GM12878 (cell line): ENCODE results near the gene SKIL. TPM values are rescaled to one million over a fixed set of nuclear protein-coding genes. Genes with fewer than 3 reads are reported as not detected.
A peak's percentile ranks its signal among the peaks of the same experiment; 100 is the strongest.

Source experiments
- CBX3 ChIP-seq: fragments of 200-600 bp; sonication (generic); IDR thresholded peaks from 2 replicates; pipeline ENCODE4 v1.6.1; 2016; ENCODE audit warnings: low read depth, borderline replicate concordance
- CBX5 ChIP-seq: sonication (generic); IDR thresholded peaks from 2 replicates; pipeline ENCODE4 v1.6.1; 2016; ENCODE audit warnings: low read depth, moderate library complexity, mild to moderate bottlenecking, inconsistent platforms
- CEBPB ChIP-seq, 2 experiments: fragments of 150-350 bp in 1 of 2; IDR thresholded peaks; 2 replicates each; pipeline ENCODE4 v1.6.1; 2012 to 2014; ENCODE audit warnings: low read depth in 2 of 2, low read length in 2 of 2, borderline replicate concordance in 1 of 2, inconsistent platforms in 1 of 2
- EZH2 ChIP-seq: IDR thresholded peaks from 2 replicates; pipeline ENCODE4 v1.6.1; 2012; ENCODE audit warnings: low read depth, mild to moderate bottlenecking, control low read depth, inconsistent platforms, low read length, borderline replicate concordance; ENCODE audit not compliant: control insufficient read depth
- HDGF ChIP-seq: fragments of 450-650 bp; IDR thresholded peaks from 2 replicates; pipeline ENCODE4 v1.6.1; 2016; ENCODE audit warnings: antibody characterized with exemption
- MEF2B ChIP-seq: fragments of 450-650 bp; IDR thresholded peaks from 2 replicates; pipeline ENCODE4 v1.6.1; 2018; ENCODE audit warnings: mild to moderate bottlenecking, moderate library complexity; ENCODE audit not compliant: partially characterized antibody, poor library complexity, severe bottlenecking
- NFYB ChIP-seq: IDR thresholded peaks from 2 replicates; pipeline ENCODE4 v1.6.1; 2011; ENCODE audit warnings: low read depth, mild to moderate bottlenecking, low read length, improper control_type of control experiment, moderate library complexity; ENCODE audit not compliant: insufficient read depth
- POLR2A ChIP-seq: IDR thresholded peaks from 2 replicates; pipeline ENCODE4 v1.6.1; 2011; ENCODE audit warnings: low read depth, mild to moderate bottlenecking, low read length
- ZBED1 ChIP-seq: IDR thresholded peaks from 2 replicates; pipeline ENCODE4 v1.6.1; 2016; ENCODE audit warnings: borderline replicate concordance
- polyA plus RNA-seq, 11 experiments: library from polyadenylated mRNA; depleted of rRNA in 4 of 11; unstranded in 6 of 11; stranded (reverse) in 5 of 11; fragments of >200 nt; fragmentation: Nextera tagmentation in 4 of 11; fragmentation: Illumina TruSeq in 1 of 11; extraction: Ambion mirVana in 4 of 11; extraction: Trizol in 1 of 11; gene quantifications; 1 replicate in 1 of 11; 2 replicates in 10 of 11; pipeline versions ENCODE4 v1.2.1 to v1.2.3, GENCODE V29; 2011 to 2016; ENCODE audit warnings: inconsistent platforms in 2 of 11, missing spikeins in 2 of 11, low read depth in 1 of 11
- total RNA-seq, 4 experiments: library from RNA; depleted of rRNA in 3 of 4; stranded (reverse); fragments of >200 nt in 3 of 4; fragmentation: Illumina TruSeq in 1 of 4; extraction: Trizol in 1 of 4; gene quantifications; 2 replicates each; pipeline versions ENCODE4 v1.2.1 to v1.2.3, GENCODE V29; 2013 to 2021
- TF ChIP-seq, protein P1 (sequence below): fragments of 150-350 bp; IDR thresholded peaks from 2 replicates; pipeline ENCODE4 v1.6.1; 2014; ENCODE audit warnings: mild to moderate bottlenecking, low read depth, low read length
- TF ChIP-seq, protein P2 (sequence below): fragments of 450-650 bp; IDR thresholded peaks from 2 replicates; pipeline ENCODE4 v1.6.1; 2014; ENCODE audit warnings: mild to moderate bottlenecking
- TF ChIP-seq, protein P3 (sequence below): fragments of 450-650 bp; IDR thresholded peaks from 2 replicates; pipeline ENCODE4 v1.6.1; 2018; ENCODE audit warnings: mild to moderate bottlenecking, low read depth, moderate library complexity; ENCODE audit not compliant: partially characterized antibody
- TF ChIP-seq, protein P4 (sequence below): fragments of 450-650 bp; IDR thresholded peaks from 2 replicates; pipeline ENCODE4 v1.6.1; 2017; ENCODE audit warnings: mild to moderate bottlenecking, moderate library complexity
- TF ChIP-seq, protein P5 (sequence below): fragments of 450-650 bp; conservative IDR thresholded peaks from 2 replicates; pipeline ENCODE4 v1.6.1; 2017; ENCODE audit warnings: mild to moderate bottlenecking, moderate library complexity
- TF ChIP-seq, protein P6 (sequence below): IDR thresholded peaks from 2 replicates; pipeline ENCODE4 v1.6.1; 2012; ENCODE audit warnings: low read depth, low read length, improper control_type of control experiment

The SKIL gene
- total and polyA plus RNA-seq, 10 of the 15 experiments (the other 5 are each of a cell fraction or from before 2014, with no cell fraction given), result 2.7 to 14.8 (median 6.7) TPM

DNA sequence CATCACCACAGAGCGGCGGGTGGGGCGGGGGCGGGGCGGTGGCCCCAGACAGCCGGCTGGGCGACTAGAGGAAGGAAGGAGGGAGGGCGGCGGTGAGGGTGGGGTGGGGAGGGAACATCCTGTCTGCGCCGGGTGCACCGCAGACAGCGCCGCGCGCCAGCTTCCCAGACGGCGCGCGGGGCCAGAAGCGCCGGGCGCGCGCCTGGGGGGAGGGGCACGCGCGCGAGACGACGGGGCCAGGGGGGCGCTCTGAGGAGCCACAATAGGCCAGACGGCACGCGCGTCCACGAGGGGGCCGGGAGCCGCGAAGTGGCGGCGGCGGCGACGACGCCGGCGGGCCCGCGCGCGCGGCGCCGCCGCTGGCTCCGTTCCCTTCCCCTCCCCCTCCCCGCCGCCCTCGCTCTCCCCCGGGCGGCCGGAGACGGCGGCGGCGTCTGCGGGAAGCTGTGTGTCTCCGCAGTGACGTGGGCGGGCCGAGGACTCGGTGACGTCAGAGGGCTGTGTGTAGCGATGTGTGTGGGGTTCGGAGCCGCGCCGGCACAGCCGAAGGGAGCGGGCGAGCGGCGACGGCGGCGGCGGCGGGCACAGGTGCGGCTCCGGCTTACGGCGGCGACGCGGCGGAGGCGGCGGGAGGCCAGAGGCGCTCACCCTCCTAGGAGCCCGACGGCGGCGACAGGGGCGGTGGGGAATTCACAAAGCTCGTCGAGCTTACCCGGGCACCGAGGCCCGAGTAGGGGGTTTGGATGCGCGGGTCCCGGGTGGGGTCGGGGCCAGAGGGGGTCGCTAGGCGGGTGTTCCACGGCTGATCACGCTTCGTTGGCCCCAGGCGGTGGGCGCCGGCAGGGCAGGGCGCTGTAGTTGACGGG lies at the start of gene SKIL (continued):
- TF ChIP-seq ZBED1 (no peak; the same call in 1 of the 2 replicates), EZH2 (no peak), CEBPB (IDR thresholded peaks at IDR 0.05; ENCODE audit: borderline replicate concordance in 1 of 2, low read depth in 2 of 2, low read length in 2 of 2) (no peak), NFYB (no peak), CBX3 (no peak), MEF2B (no peak), POLR2A (peak; percentile 76), HDGF (no peak), CBX5 (peak; percentile 47; the same call in 1 of the 2 replicates)
- TF ChIP-seq, protein P1, sequence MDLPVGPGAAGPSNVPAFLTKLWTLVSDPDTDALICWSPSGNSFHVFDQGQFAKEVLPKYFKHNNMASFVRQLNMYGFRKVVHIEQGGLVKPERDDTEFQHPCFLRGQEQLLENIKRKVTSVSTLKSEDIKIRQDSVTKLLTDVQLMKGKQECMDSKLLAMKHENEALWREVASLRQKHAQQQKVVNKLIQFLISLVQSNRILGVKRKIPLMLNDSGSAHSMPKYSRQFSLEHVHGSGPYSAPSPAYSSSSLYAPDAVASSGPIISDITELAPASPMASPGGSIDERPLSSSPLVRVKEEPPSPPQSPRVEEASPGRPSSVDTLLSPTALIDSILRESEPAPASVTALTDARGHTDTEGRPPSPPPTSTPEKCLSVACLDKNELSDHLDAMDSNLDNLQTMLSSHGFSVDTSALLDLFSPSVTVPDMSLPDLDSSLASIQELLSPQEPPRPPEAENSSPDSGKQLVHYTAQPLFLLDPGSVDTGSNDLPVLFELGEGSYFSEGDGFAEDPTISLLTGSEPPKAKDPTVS, result no peak
- TF ChIP-seq, protein P2, sequence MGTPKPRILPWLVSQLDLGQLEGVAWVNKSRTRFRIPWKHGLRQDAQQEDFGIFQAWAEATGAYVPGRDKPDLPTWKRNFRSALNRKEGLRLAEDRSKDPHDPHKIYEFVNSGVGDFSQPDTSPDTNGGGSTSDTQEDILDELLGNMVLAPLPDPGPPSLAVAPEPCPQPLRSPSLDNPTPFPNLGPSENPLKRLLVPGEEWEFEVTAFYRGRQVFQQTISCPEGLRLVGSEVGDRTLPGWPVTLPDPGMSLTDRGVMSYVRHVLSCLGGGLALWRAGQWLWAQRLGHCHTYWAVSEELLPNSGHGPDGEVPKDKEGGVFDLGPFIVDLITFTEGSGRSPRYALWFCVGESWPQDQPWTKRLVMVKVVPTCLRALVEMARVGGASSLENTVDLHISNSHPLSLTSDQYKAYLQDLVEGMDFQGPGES, result no peak
- TF ChIP-seq, protein P3, sequence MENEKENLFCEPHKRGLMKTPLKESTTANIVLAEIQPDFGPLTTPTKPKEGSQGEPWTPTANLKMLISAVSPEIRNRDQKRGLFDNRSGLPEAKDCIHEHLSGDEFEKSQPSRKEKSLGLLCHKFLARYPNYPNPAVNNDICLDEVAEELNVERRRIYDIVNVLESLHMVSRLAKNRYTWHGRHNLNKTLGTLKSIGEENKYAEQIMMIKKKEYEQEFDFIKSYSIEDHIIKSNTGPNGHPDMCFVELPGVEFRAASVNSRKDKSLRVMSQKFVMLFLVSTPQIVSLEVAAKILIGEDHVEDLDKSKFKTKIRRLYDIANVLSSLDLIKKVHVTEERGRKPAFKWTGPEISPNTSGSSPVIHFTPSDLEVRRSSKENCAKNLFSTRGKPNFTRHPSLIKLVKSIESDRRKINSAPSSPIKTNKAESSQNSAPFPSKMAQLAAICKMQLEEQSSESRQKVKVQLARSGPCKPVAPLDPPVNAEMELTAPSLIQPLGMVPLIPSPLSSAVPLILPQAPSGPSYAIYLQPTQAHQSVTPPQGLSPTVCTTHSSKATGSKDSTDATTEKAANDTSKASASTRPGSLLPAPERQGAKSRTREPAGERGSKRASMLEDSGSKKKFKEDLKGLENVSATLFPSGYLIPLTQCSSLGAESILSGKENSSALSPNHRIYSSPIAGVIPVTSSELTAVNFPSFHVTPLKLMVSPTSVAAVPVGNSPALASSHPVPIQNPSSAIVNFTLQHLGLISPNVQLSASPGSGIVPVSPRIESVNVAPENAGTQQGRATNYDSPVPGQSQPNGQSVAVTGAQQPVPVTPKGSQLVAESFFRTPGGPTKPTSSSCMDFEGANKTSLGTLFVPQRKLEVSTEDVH, result no peak
- TF ChIP-seq, protein P4, sequence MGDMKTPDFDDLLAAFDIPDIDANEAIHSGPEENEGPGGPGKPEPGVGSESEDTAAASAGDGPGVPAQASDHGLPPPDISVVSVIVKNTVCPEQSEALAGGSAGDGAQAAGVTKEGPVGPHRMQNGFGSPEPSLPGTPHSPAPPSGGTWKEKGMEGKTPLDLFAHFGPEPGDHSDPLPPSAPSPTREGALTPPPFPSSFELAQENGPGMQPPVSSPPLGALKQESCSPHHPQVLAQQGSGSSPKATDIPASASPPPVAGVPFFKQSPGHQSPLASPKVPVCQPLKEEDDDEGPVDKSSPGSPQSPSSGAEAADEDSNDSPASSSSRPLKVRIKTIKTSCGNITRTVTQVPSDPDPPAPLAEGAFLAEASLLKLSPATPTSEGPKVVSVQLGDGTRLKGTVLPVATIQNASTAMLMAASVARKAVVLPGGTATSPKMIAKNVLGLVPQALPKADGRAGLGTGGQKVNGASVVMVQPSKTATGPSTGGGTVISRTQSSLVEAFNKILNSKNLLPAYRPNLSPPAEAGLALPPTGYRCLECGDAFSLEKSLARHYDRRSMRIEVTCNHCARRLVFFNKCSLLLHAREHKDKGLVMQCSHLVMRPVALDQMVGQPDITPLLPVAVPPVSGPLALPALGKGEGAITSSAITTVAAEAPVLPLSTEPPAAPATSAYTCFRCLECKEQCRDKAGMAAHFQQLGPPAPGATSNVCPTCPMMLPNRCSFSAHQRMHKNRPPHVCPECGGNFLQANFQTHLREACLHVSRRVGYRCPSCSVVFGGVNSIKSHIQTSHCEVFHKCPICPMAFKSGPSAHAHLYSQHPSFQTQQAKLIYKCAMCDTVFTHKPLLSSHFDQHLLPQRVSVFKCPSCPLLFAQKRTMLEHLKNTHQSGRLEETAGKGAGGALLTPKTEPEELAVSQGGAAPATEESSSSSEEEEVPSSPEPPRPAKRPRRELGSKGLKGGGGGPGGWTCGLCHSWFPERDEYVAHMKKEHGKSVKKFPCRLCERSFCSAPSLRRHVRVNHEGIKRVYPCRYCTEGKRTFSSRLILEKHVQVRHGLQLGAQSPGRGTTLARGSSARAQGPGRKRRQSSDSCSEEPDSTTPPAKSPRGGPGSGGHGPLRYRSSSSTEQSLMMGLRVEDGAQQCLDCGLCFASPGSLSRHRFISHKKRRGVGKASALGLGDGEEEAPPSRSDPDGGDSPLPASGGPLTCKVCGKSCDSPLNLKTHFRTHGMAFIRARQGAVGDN, result peak; percentile 61; the same call in 1 of the 2 replicates
- TF ChIP-seq, protein P5, sequence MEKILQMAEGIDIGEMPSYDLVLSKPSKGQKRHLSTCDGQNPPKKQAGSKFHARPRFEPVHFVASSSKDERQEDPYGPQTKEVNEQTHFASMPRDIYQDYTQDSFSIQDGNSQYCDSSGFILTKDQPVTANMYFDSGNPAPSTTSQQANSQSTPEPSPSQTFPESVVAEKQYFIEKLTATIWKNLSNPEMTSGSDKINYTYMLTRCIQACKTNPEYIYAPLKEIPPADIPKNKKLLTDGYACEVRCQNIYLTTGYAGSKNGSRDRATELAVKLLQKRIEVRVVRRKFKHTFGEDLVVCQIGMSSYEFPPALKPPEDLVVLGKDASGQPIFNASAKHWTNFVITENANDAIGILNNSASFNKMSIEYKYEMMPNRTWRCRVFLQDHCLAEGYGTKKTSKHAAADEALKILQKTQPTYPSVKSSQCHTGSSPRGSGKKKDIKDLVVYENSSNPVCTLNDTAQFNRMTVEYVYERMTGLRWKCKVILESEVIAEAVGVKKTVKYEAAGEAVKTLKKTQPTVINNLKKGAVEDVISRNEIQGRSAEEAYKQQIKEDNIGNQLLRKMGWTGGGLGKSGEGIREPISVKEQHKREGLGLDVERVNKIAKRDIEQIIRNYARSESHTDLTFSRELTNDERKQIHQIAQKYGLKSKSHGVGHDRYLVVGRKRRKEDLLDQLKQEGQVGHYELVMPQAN, result peak; percentile 56; the same call in 1 of the 2 replicates
- TF ChIP-seq, protein P6, sequence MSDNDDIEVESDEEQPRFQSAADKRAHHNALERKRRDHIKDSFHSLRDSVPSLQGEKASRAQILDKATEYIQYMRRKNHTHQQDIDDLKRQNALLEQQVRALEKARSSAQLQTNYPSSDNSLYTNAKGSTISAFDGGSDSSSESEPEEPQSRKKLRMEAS, result no peak
